ENCODE results near the gene OR2G2.

- TF ChIP-seq POLR2A (IDR thresholded peaks at IDR 0.05) = no peak
- TF ChIP-seq EP300 (IDR thresholded peaks at IDR 0.05) = no peak
- no peak for TF ChIP-seq CTCF (IDR thresholded peaks at IDR 0.05)
These were observed 35.9 kb upstream of the OR2G2 start for GRCh38 chr1:247552231-247552630.

Data from stomach (tissue), 4 donors.